GM21423 (cell line): ENCODE results near the gene TNS3.

Experiments used
- ATAC-seq: cut with Tn5 transposase; IDR thresholded peaks from one replicate; pipeline ENCODE4 v1.9.1; 2021; ENCODE audit warnings: mild to moderate bottlenecking, moderate library complexity; ENCODE audit not compliant: unreplicated experiment

The TNS3 gene

GRCh38 chr7:47438411-47439029, 143.4 kb downstream of the TNS3 start:
- no peak for ATAC-seq

- ATAC-seq: no peak
Measured at GRCh38 chr7:47435889-47436312, 146.0 kb downstream of the TNS3 start.

GRCh38 chr7:47433564-47433895, 148.4 kb downstream of the TNS3 start:
- no peak for ATAC-seq

GRCh38 chr7:47432671-47433563, 149.0 kb downstream of the TNS3 start:
- no peak for ATAC-seq

- no peak for ATAC-seq
Measured at GRCh38 chr7:47430422-47430821, 151.5 kb downstream of the TNS3 start.

GRCh38 chr7:47428768-47429472, 153.0 kb downstream of the TNS3 start:
- no peak for ATAC-seq

GRCh38 chr7:47428052-47428767, 153.7 kb downstream of the TNS3 start:
- ATAC-seq: no peak

- ATAC-seq: no peak
Measured at GRCh38 chr7:47427051-47427643, 154.8 kb downstream of the TNS3 start.

GRCh38 chr7:47424523-47424922, 157.4 kb downstream of the TNS3 start:
- no peak for ATAC-seq

GRCh38 chr7:47423196-47423595, 158.7 kb downstream of the TNS3 start:
- no peak for ATAC-seq

- no peak for ATAC-seq
Measured at GRCh38 chr7:47422611-47423010, 159.3 kb downstream of the TNS3 start.

GRCh38 chr7:47421456-47421855, 160.5 kb downstream of the TNS3 start:
- no peak for ATAC-seq

- ATAC-seq: no peak
Measured at GRCh38 chr7:47420122-47420780, 161.7 kb downstream of the TNS3 start.

GRCh38 chr7:47419471-47419870, 162.4 kb downstream of the TNS3 start:
- no peak for ATAC-seq

- no peak for ATAC-seq
Measured at GRCh38 chr7:47418601-47419309, 163.2 kb downstream of the TNS3 start.

GRCh38 chr7:47416492-47417480, 165.1 kb downstream of the TNS3 start:
- no peak for ATAC-seq

- ATAC-seq: no peak
Measured at GRCh38 chr7:47415318-47416212, 166.3 kb downstream of the TNS3 start.
